Activated T-helper 2 cell treated with anti-CD3 and anti-CD28 coated beads, Interferon-gamma antibody, Interleukin-2, Interleukin-4, amounts not matched to agents 10 μg/mL and 5 μg/mL and 100 μg/mL, durations not matched to agents 14 hours and 24 hours and 36 hours (primary cell): ENCODE results near the gene NEDD9. TPM values are rescaled to one million over a fixed set of nuclear protein-coding genes. Genes with fewer than 3 reads are reported as not detected.

ENCODE experiments used
- DNase-seq: peaks from one replicate; pipeline ENCODE4 v3.0.0; 2021; ENCODE audit warnings: low spot score
- H3K27ac Mint-ChIP-seq: one replicate; pipeline ENCODE4 v1.8.0; 2021; ENCODE audit warnings: mixed read lengths
- H3K27me3 Mint-ChIP-seq: one replicate; pipeline ENCODE4 v1.8.0; 2021; ENCODE audit warnings: low read depth, mixed read lengths
- H3K36me3 Mint-ChIP-seq: one replicate; pipeline ENCODE4 v1.8.0; 2021; ENCODE audit warnings: low read depth, mixed read lengths
- H3K4me1 Mint-ChIP-seq: one replicate; pipeline ENCODE4 v1.8.0; 2021; ENCODE audit warnings: low read depth, mixed read lengths
- H3K4me3 Mint-ChIP-seq: one replicate; pipeline ENCODE4 v1.8.0; 2021; ENCODE audit warnings: low read depth, mild to moderate bottlenecking, moderate library complexity, mixed read lengths
- H3K9me3 Mint-ChIP-seq: one replicate; pipeline ENCODE4 v1.8.0; 2021; ENCODE audit warnings: mixed read lengths
- intact Hi-C: fragments of 100-400 bp; cut with micrococcal nuclease; formaldehyde crosslinking; loops from one replicate; pipeline ENCODE4 v1.15.1; 2023
- total RNA-seq: library from RNA; stranded (reverse); gene quantifications from 2 replicates; pipeline ENCODE4 v1.2.3, GENCODE V29; 2022

NEDD9 gene
- total RNA-seq, 1 donor from 2014 or later = 35.0 TPM

- H3K4me1 Mint-ChIP-seq = peaks cover 45% of the 10 kb centered on the region
- intact Hi-C loops = no loop called here
- no peaks in the 10 kb centered on the region for H3K9me3 Mint-ChIP-seq
- no peaks in the 10 kb centered on the region for H3K27me3 Mint-ChIP-seq
- no peak overlapping the region for H3K4me3 Mint-ChIP-seq
- H3K27ac Mint-ChIP-seq = peak overlapping the region; percentile 59
- peaks cover 78% of the 10 kb centered on the region for H3K36me3 Mint-ChIP-seq
- DNase-seq = no peak
Observed at GRCh38 chr6:11207199-11207968, 25.1 kb downstream of the NEDD9 start.

- H3K9me3 Mint-ChIP-seq = no peaks in the 10 kb centered on the region
- peaks cover 47% of the 10 kb centered on the region for H3K4me1 Mint-ChIP-seq
- H3K27me3 Mint-ChIP-seq = no peaks in the 10 kb centered on the region
- H3K4me3 Mint-ChIP-seq = no peak overlapping the region
- peaks cover 77% of the 10 kb centered on the region for H3K36me3 Mint-ChIP-seq
- no peak for DNase-seq
- intact Hi-C loops = no loop called here
- H3K27ac Mint-ChIP-seq = no peak overlapping the region
Observed at GRCh38 chr6:11206576-11206975, 25.9 kb downstream of the NEDD9 start.

GRCh38 chr6:11204794-11205366 lies 27.6 kb downstream of the NEDD9 start:
- intact Hi-C loops = no loop called here
- H3K27ac Mint-ChIP-seq = no peak overlapping the region
- peaks cover 51% of the 10 kb centered on the region for H3K4me1 Mint-ChIP-seq

GRCh38 chr6:11204005-11204399 lies 28.5 kb downstream of the NEDD9 start:
- Mint-ChIP-seq H3K27me3 (no peaks in the 10 kb centered on the region), H3K4me1 (peaks cover 54% of the 10 kb centered on the region), H3K9me3 (no peaks in the 10 kb centered on the region), H3K27ac (peak overlapping the region; percentile 58), H3K4me3 (no peak overlapping the region), H3K36me3 (peaks cover 79% of the 10 kb centered on the region)
- DNase-seq = no peak
- intact Hi-C loops = no loop called here

More at GRCh38 chr6:11204794-11205366, 27.6 kb downstream of the NEDD9 start:
- DNase-seq = no peak
- Mint-ChIP-seq H3K9me3 (no peaks in the 10 kb centered on the region), H3K27me3 (no peaks in the 10 kb centered on the region), H3K4me3 (no peak overlapping the region), H3K36me3 (peaks cover 78% of the 10 kb centered on the region)

- Mint-ChIP-seq H3K9me3 (no peaks in the 10 kb centered on the region), H3K27me3 (no peaks in the 10 kb centered on the region), H3K4me1 (peaks cover 56% of the 10 kb centered on the region), H3K27ac (peak overlapping the region; percentile 84), H3K4me3 (peak overlapping the region; percentile 23), H3K36me3 (peaks cover 83% of the 10 kb centered on the region)
- DNase-seq = no peak
- intact Hi-C loops = no loop called here
Observed at GRCh38 chr6:11203306-11204004, 29.0 kb downstream of the NEDD9 start.

GRCh38 chr6:11202513-11203305 lies 29.8 kb downstream of the NEDD9 start:
- H3K4me3 Mint-ChIP-seq = peak overlapping the region; percentile 23
- no peaks in the 10 kb centered on the region for H3K9me3 Mint-ChIP-seq
- DNase-seq = no peak

GRCh38 chr6:11201772-11202512 lies 30.5 kb downstream of the NEDD9 start:
- DNase-seq = no peak
- Mint-ChIP-seq H3K9me3 (no peaks in the 10 kb centered on the region), H3K4me3 (no peak overlapping the region), H3K27me3 (no peaks in the 10 kb centered on the region), H3K36me3 (peaks cover 82% of the 10 kb centered on the region), H3K4me1 (peaks cover 56% of the 10 kb centered on the region), H3K27ac (no peak overlapping the region)
- intact Hi-C loops = no loop called here

More at GRCh38 chr6:11202513-11203305, 29.8 kb downstream of the NEDD9 start:
- Mint-ChIP-seq H3K36me3 (peaks cover 82% of the 10 kb centered on the region), H3K4me1 (peaks cover 56% of the 10 kb centered on the region), H3K27me3 (no peaks in the 10 kb centered on the region), H3K27ac (peak overlapping the region; percentile 84)
- intact Hi-C loops = no loop called here

GRCh38 chr6:11201015-11201414 lies 31.5 kb downstream of the NEDD9 start:
- peaks cover 53% of the 10 kb centered on the region for H3K4me1 Mint-ChIP-seq
- peaks cover 81% of the 10 kb centered on the region for H3K36me3 Mint-ChIP-seq
- intact Hi-C loops = no loop called here
- no peak for DNase-seq
- no peak overlapping the region for H3K4me3 Mint-ChIP-seq
- no peaks in the 10 kb centered on the region for H3K9me3 Mint-ChIP-seq
- no peak overlapping the region for H3K27ac Mint-ChIP-seq
- H3K27me3 Mint-ChIP-seq = no peaks in the 10 kb centered on the region

- Mint-ChIP-seq H3K4me1 (peaks cover 53% of the 10 kb centered on the region), H3K27me3 (no peaks in the 10 kb centered on the region), H3K4me3 (no peak overlapping the region), H3K9me3 (no peaks in the 10 kb centered on the region), H3K36me3 (peaks cover 78% of the 10 kb centered on the region), H3K27ac (no peak overlapping the region)
- no peak for DNase-seq
- intact Hi-C loops = no loop called here
Observed at GRCh38 chr6:11200356-11200755, 32.1 kb downstream of the NEDD9 start.

- H3K27ac Mint-ChIP-seq = peak overlapping the region; percentile 31
- H3K36me3 Mint-ChIP-seq = peaks cover 86% of the 10 kb centered on the region
- no peaks in the 10 kb centered on the region for H3K27me3 Mint-ChIP-seq
- intact Hi-C loops = no loop called here
- H3K9me3 Mint-ChIP-seq = no peaks in the 10 kb centered on the region
- H3K4me1 Mint-ChIP-seq = peaks cover 54% of the 10 kb centered on the region
- DNase-seq = peak; percentile 21
- no peak overlapping the region for H3K4me3 Mint-ChIP-seq
Observed at GRCh38 chr6:11198663-11199603, 33.5 kb downstream of the NEDD9 start.

- no peak overlapping the region for H3K27ac Mint-ChIP-seq
- no peaks in the 10 kb centered on the region for H3K27me3 Mint-ChIP-seq
- H3K4me1 Mint-ChIP-seq = peaks cover 44% of the 10 kb centered on the region
- intact Hi-C loops = no loop called here
- no peak overlapping the region for H3K4me3 Mint-ChIP-seq
- peaks cover 86% of the 10 kb centered on the region for H3K36me3 Mint-ChIP-seq
- H3K9me3 Mint-ChIP-seq = no peaks in the 10 kb centered on the region
- DNase-seq = no peak
Observed at GRCh38 chr6:11197850-11198249, 34.6 kb downstream of the NEDD9 start.
